GM23338 (cell line): Measurements from ENCODE around the gene EPHX1. TPM values are rescaled to one million over a fixed set of nuclear protein-coding genes. Genes with fewer than 3 reads are reported as not detected.

ENCODE experiments used
- ATAC-seq: fragments of 200-7000 bp; cut with Tn5 transposase; 3 replicates; pipeline ENCODE4 v1.9.1; 2020
- DNase-seq: peaks from one replicate; pipeline ENCODE4 v3.0.0-alpha.2; 2015; ENCODE audit warnings: low spot score
- H2AFZ ChIP-seq: fragments of 200-600 bp; sonication (generic); 2 replicates; pipeline ENCODE4 v1.8.0; 2016; ENCODE audit warnings: antibody characterized with exemption, mild to moderate bottlenecking, moderate library complexity
- H3F3A ChIP-seq: fragments of 200-600 bp; sonication (generic); replicated peaks from 2 replicates; pipeline ENCODE4 v1.8.0; 2017; ENCODE audit warnings: antibody characterized with exemption, mixed run types, low read depth
- H3K27ac ChIP-seq: fragments of 200-600 bp; sonication (generic); 2 replicates; pipeline ENCODE4 v1.6.1; 2016; ENCODE audit warnings: low read depth
- H3K27me3 ChIP-seq: fragments of 200-600 bp; sonication (generic); 2 replicates; pipeline ENCODE4 v1.8.0; 2016; ENCODE audit warnings: mild to moderate bottlenecking, mixed run types, moderate library complexity; ENCODE audit not compliant: insufficient read depth
- H3K36me3 ChIP-seq: fragments of 200-600 bp; sonication (generic); 2 replicates; pipeline ENCODE4 v1.8.0; 2016; ENCODE audit warnings: mild to moderate bottlenecking; ENCODE audit not compliant: insufficient read depth
- H3K4me1 ChIP-seq: fragments of 200-600 bp; sonication (generic); 2 replicates; pipeline ENCODE4 v1.8.0; 2016; ENCODE audit warnings: mild to moderate bottlenecking, moderate library complexity; ENCODE audit not compliant: insufficient read depth
- H3K4me2 ChIP-seq: fragments of 200-600 bp; sonication (generic); 2 replicates; pipeline ENCODE4 v1.7.1; 2017; ENCODE audit warnings: mixed run types
- H3K4me3 ChIP-seq: fragments of 200-600 bp; sonication (generic); 2 replicates; pipeline ENCODE4 v1.6.1; 2016; ENCODE audit warnings: mixed run types
- H3K79me2 ChIP-seq: fragments of 200-600 bp; sonication (generic); replicated peaks from 2 replicates; pipeline ENCODE4 v1.8.0; 2017; ENCODE audit warnings: mild to moderate bottlenecking; ENCODE audit not compliant: insufficient read depth
- H3K9me2 ChIP-seq: fragments of 200-600 bp; sonication (generic); 2 replicates; pipeline ENCODE4 v1.8.0; 2017; ENCODE audit not compliant: insufficient read depth
- H4K20me1 ChIP-seq: fragments of 200-600 bp; sonication (generic); replicated peaks from 2 replicates; pipeline ENCODE4 v1.8.0; 2017; ENCODE audit warnings: mild to moderate bottlenecking; ENCODE audit not compliant: insufficient read depth
- H3K27ac Mint-ChIP-seq: 2 replicates; pipeline ENCODE4 v1.8.0; 2020; ENCODE audit warnings: inconsistent platforms, mild to moderate bottlenecking, moderate library complexity, mixed read lengths
- H3K27me3 Mint-ChIP-seq: 3 replicates; pipeline ENCODE4 v1.8.0; 2022; ENCODE audit warnings: low read depth, mild to moderate bottlenecking, moderate library complexity, mixed read lengths, inconsistent platforms; ENCODE audit not compliant: insufficient read depth, poor library complexity
- H3K36me3 Mint-ChIP-seq: 3 replicates; pipeline ENCODE4 v1.8.0; 2021; ENCODE audit warnings: low read depth, mild to moderate bottlenecking, inconsistent platforms, moderate library complexity, mixed read lengths
- H3K4me1 Mint-ChIP-seq: 3 replicates; pipeline ENCODE4 v1.8.0; 2020; ENCODE audit warnings: mild to moderate bottlenecking, inconsistent platforms, mixed read lengths
- H3K4me3 Mint-ChIP-seq: 3 replicates; pipeline ENCODE4 v1.8.0; 2021; ENCODE audit warnings: moderate library complexity, mild to moderate bottlenecking, inconsistent platforms, mixed read lengths
- H3K9me3 Mint-ChIP-seq: 3 replicates; pipeline ENCODE4 v1.8.0; 2020; ENCODE audit warnings: moderate library complexity, mild to moderate bottlenecking, inconsistent platforms, mixed read lengths
- CREB1 ChIP-seq: fragments of 250-450 bp; sonication (Bioruptor Pico); IDR thresholded peaks from 2 replicates; pipeline ENCODE4 v1.5.0; 2020; ENCODE audit warnings: low read depth, mild to moderate bottlenecking, moderate library complexity
- STAT1 ChIP-seq: IDR thresholded peaks from one replicate; pipeline ENCODE4 v1.6.1; 2016; ENCODE audit warnings: antibody characterized with exemption; ENCODE audit not compliant: unreplicated experiment
- ZNF114 ChIP-seq: fragments of 250-450 bp; sonication (Bioruptor Pico); IDR thresholded peaks from 2 replicates; pipeline ENCODE4 v1.5.0; 2020; ENCODE audit warnings: mild to moderate bottlenecking, moderate library complexity
- ZNF331 ChIP-seq: fragments of 250-450 bp; sonication (Bioruptor Pico); IDR thresholded peaks from 2 replicates; pipeline ENCODE4 v1.5.0; 2020; ENCODE audit warnings: low read depth, mild to moderate bottlenecking, moderate library complexity
- ZNF462 ChIP-seq: fragments of 250-450 bp; sonication (Bioruptor Pico); IDR thresholded peaks from 2 replicates; pipeline ENCODE4 v1.5.0; 2020; ENCODE audit warnings: mild to moderate bottlenecking, moderate library complexity
- polyA plus RNA-seq: library from polyadenylated mRNA; unstranded; fragments of >200 nt; fragmentation: Nextera tagmentation; extraction: Ambion mirVana; gene quantifications from 2 replicates; pipeline ENCODE4 v1.2.1, GENCODE V29; 2016
- total RNA-seq: library from RNA; depleted of rRNA; stranded (reverse); fragments of >200 nt; shearing (Covaris generic); gene quantifications from 2 replicates; pipeline ENCODE4 v1.2.3, GENCODE V29; 2014
- TF ChIP-seq, protein P1 (sequence below): IDR thresholded peaks from one replicate; pipeline ENCODE4 v1.6.1; 2018; ENCODE audit warnings: antibody characterized with exemption; ENCODE audit not compliant: unreplicated experiment

Gene EPHX1
- total and polyA plus RNA-seq, 2 experiments from 2014 or later = 15.3 to 46.5 TPM

DNA sequence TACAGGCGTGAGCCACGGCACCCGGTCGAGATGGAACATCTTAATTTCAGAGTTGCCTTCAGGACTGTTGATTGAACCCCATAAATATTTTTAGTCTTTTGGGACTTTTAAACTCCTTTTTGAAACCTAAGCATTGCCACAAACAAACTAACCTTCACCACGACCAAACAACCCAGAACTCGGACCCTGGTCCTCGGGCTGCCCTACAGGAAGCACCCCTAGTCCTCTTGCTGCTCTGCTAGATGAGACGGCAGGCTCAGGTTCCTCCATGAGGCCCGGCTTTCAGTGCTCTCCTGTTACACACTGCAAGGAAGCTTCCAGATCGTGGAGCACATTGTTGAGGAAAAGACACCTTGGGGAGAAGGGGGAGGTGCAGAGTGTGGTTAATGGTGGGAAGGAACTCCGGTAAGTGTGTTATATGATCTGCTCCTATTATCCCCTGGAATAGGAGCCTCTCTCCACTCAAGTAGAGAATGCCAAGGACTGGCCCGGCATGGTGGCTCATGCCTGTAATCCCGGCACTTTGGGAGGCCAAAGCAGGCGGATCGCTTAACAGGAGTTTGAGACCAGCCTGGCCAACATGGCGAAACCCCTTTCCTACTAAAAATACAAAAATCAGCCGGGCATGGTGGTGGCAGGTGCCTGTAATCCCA, 5.7 kb downstream of the EPHX1 start:
- Histone ChIP-seq H3K4me3 (no peak overlapping the region), H3K4me2 (peak overlapping the region; percentile 51; the same call in 1 of the 2 replicates), H3K4me1 (peaks cover 57% of the 10 kb centered on the region), H3K27me3 (no peaks in the 10 kb centered on the region), H4K20me1 (no peaks in the 10 kb centered on the region), H3K36me3 (no peaks in the 10 kb centered on the region), H2AFZ (no peak overlapping the region), H3K79me2 (peaks cover 74% of the 10 kb centered on the region), H3F3A (0 out of 2 replicates have a peak, but pooled peaks cover 20% of the 10 kb centered on the region), H3K9me2 (no peaks in the 10 kb centered on the region), H3K27ac (peak overlapping the region; percentile 57; the same call in 1 of the 2 replicates)
- Mint-ChIP-seq H3K4me1 (peaks cover 57% of the 10 kb centered on the region), H3K36me3 (peaks cover 16% of the 10 kb centered on the region), H3K9me3 (no peaks in the 10 kb centered on the region), H3K4me3 (no peak overlapping the region), H3K27ac (peak overlapping the region; percentile 85), H3K27me3 (peaks cover 12% of the 10 kb centered on the region)
- no peak for ATAC-seq
- TF ChIP-seq CREB1 (CRISPR knock-in tag) (no peak), ZNF114 (no peak), ZNF331 (CRISPR knock-in tag) (no peak), STAT1 (no peak), ZNF462 (CRISPR knock-in tag) (no peak)
- TF ChIP-seq, protein P1, sequence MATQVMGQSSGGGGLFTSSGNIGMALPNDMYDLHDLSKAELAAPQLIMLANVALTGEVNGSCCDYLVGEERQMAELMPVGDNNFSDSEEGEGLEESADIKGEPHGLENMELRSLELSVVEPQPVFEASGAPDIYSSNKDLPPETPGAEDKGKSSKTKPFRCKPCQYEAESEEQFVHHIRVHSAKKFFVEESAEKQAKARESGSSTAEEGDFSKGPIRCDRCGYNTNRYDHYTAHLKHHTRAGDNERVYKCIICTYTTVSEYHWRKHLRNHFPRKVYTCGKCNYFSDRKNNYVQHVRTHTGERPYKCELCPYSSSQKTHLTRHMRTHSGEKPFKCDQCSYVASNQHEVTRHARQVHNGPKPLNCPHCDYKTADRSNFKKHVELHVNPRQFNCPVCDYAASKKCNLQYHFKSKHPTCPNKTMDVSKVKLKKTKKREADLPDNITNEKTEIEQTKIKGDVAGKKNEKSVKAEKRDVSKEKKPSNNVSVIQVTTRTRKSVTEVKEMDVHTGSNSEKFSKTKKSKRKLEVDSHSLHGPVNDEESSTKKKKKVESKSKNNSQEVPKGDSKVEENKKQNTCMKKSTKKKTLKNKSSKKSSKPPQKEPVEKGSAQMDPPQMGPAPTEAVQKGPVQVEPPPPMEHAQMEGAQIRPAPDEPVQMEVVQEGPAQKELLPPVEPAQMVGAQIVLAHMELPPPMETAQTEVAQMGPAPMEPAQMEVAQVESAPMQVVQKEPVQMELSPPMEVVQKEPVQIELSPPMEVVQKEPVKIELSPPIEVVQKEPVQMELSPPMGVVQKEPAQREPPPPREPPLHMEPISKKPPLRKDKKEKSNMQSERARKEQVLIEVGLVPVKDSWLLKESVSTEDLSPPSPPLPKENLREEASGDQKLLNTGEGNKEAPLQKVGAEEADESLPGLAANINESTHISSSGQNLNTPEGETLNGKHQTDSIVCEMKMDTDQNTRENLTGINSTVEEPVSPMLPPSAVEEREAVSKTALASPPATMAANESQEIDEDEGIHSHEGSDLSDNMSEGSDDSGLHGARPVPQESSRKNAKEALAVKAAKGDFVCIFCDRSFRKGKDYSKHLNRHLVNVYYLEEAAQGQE = no peak
- DNase-seq = no peak
